ENCODE results near the gene LY6G6D. TPM values are rescaled to one million over a fixed set of nuclear protein-coding genes. Genes with fewer than 3 reads are reported as not detected.

The LY6G6D gene
- total RNA-seq, 1 experiment from 2014 or later = not detected

DNA sequence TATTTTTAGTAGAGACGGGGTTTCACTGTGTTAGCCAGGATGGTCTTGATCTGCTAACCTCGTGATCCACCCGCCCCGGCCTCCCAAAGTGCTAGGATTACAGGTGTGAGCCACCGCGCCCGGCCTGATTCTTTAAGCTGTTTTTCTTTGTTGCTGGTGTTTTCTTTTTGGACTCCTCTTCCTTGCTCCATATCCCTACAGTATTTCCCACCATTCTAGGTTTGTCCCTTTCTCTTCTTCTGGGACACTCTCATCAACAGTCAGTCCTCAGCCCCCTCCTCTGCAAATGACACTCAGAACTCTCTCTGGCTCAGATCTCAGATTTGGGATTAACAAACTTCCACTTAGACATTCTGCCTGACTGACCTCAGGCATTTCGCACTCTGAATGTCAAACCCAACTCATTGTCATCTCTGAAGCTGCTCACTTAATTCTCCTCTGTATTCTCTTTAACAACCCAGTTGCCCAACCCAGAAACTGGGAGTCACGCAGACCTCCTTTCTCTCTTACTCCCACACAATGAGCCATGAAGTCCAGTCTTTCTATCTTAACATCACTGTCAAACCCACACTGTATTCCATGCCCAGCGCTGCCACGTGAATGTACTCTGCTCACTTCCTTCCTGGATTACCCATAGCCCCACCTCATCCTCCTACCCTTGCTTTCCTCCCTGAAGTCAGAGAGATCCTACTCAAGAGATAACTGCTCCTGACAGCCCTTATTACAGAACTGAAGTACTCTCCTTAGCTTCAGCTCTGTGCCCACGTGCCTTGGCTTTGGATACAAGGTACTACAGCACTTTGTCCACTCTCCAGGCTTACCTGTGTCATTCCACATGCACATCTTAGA, 10.6 kb downstream of the LY6G6D start:
- TF ChIP-seq CTCF (conservative IDR thresholded peaks at IDR 0.05; ENCODE audit: low read depth, low read length) (no peak), EZH2 (IDR thresholded peaks at IDR 0.05; ENCODE audit: borderline replicate concordance, low read depth, low read length, poor library complexity, severe bottlenecking) (no peak)
- CTCF ChIA-PET = no interaction called here

DNA sequence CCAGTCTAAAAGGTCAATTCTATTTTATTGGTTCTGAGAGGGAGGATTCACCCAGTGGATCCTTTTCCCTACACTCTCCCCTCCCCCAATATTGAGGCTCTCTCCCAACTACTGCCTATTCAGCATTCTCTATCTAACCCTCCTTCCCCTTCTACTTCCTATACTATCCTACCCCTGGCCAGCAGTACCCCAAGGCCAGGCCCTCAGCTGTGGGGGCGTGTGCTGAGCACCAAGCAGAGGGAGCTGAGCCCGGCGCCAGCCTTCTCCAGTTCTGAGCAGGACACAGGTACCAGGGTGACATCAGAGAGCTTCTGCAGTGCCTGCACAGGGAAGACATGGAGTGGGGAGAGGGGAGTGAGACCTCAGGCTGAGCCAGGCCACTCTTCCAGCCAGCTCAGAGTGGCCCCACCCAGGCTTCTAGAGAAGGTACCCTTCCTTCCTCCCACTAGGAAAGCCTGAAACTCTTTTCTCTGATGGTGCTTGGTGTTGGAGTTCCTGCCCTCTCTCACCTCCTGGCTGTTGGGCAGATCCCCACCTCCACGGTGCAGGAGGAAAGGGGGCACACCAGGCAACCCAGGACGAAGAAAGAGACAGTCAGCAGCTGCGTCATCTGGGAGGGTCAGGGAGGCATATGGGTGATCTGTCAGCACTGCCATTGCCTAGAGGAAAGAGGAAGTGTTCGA, 12.0 kb downstream of the LY6G6D start:
- Histone ChIP-seq H3K27me3 (replicated peaks; ENCODE audit: insufficient read depth, low read depth, low read length, poor library complexity) (no peaks in the 10 kb centered on the region), H3K4me3 (ENCODE audit: low read depth, low read length, poor library complexity, severe bottlenecking) (no peak overlapping the region), H3K36me3 (ENCODE audit: insufficient read depth, low read length, poor library complexity, severe bottlenecking) (peaks cover 34% of the 10 kb centered on the region), H3K4me1 (ENCODE audit: insufficient read depth, low read length, poor library complexity, severe bottlenecking) (peaks cover 11% of the 10 kb centered on the region), H3K27ac (ENCODE audit: low read depth, low read length, poor library complexity, severe bottlenecking) (no peak overlapping the region), H3K9me3 (ENCODE audit: low read depth, low read length, poor library complexity, severe bottlenecking) (no peaks in the 10 kb centered on the region)
- intact Hi-C loops (cut with micrococcal nuclease; ENCODE audit: unreplicated experiment) = no loop called here
- ChIA-PET CTCF (no interaction called here), POLR2A (ENCODE audit: low non-redundant PET) (no interaction called here)
- no TSS peak for BruUV-seq (replicated peaks)
- TF ChIP-seq EZH2 (IDR thresholded peaks at IDR 0.05; ENCODE audit: borderline replicate concordance, low read depth, low read length, poor library complexity, severe bottlenecking) (no peak), CTCF (conservative IDR thresholded peaks at IDR 0.05; ENCODE audit: low read depth, low read length) (no peak)
- DNase-seq (ENCODE audit: low spot score) = no peak

More for the DNA sequence above, 10.6 kb downstream of the LY6G6D start:
- intact Hi-C loops (cut with micrococcal nuclease; ENCODE audit: unreplicated experiment) = no loop called here
- Histone ChIP-seq H3K36me3 (ENCODE audit: insufficient read depth, low read length, poor library complexity, severe bottlenecking) (peaks cover 20% of the 10 kb centered on the region), H3K4me1 (ENCODE audit: insufficient read depth, low read length, poor library complexity, severe bottlenecking) (peaks cover 11% of the 10 kb centered on the region), H3K27ac (ENCODE audit: low read depth, low read length, poor library complexity, severe bottlenecking) (no peak overlapping the region), H3K9me3 (ENCODE audit: low read depth, low read length, poor library complexity, severe bottlenecking) (no peaks in the 10 kb centered on the region), H3K4me3 (ENCODE audit: low read depth, low read length, poor library complexity, severe bottlenecking) (no peak overlapping the region), H3K27me3 (replicated peaks; ENCODE audit: insufficient read depth, low read depth, low read length, poor library complexity) (no peaks in the 10 kb centered on the region)
- POLR2A ChIA-PET (ENCODE audit: low non-redundant PET) = interaction anchor here (0.7 kb wide), 1 partner anchor 119 kb away, joined by 3 read pairs; no protein-coding TSS in a partner anchor
- no peak for DNase-seq (ENCODE audit: low spot score)
- BruUV-seq (replicated peaks) = no TSS peak

- CTCF ChIA-PET = no interaction called here
- intact Hi-C loops (cut with micrococcal nuclease; ENCODE audit: unreplicated experiment) = loop anchor here (2.0 kb wide), 1 partner anchor 99 kb away; the partner anchor contains the start of gene HSPA1B
These were observed 12.8 kb downstream of the LY6G6D start for GRCh38 chr6:31727717-31728671.

More at GRCh38 chr6:31727717-31728671, 12.8 kb downstream of the LY6G6D start:
- no TSS peak for BruUV-seq (replicated peaks)
- Histone ChIP-seq H3K9me3 (ENCODE audit: low read depth, low read length, poor library complexity, severe bottlenecking) (no peaks in the 10 kb centered on the region), H3K27ac (ENCODE audit: low read depth, low read length, poor library complexity, severe bottlenecking) (no peak overlapping the region), H3K4me3 (ENCODE audit: low read depth, low read length, poor library complexity, severe bottlenecking) (no peak overlapping the region), H3K36me3 (ENCODE audit: insufficient read depth, low read length, poor library complexity, severe bottlenecking) (peaks cover 41% of the 10 kb centered on the region), H3K4me1 (ENCODE audit: insufficient read depth, low read length, poor library complexity, severe bottlenecking) (peaks cover 11% of the 10 kb centered on the region), H3K27me3 (replicated peaks; ENCODE audit: insufficient read depth, low read depth, low read length, poor library complexity) (no peaks in the 10 kb centered on the region)
- POLR2A ChIA-PET (ENCODE audit: low non-redundant PET) = no interaction called here
- TF ChIP-seq CTCF (conservative IDR thresholded peaks at IDR 0.05; ENCODE audit: low read depth, low read length) (no peak), EZH2 (IDR thresholded peaks at IDR 0.05; ENCODE audit: borderline replicate concordance, low read depth, low read length, poor library complexity, severe bottlenecking) (no peak)
- no peak for DNase-seq (ENCODE audit: low spot score)
